NCI-H510A (cell line): Measurements from ENCODE around the gene RAB19.
A peak's percentile ranks its signal among the peaks of the same experiment; 100 is the strongest.

ENCODE experiments used
- DNase-seq: peaks from one replicate; lab custom pipeline; 2025; lab: John Stamatoyannopoulos, UW

Gene RAB19, protein sequence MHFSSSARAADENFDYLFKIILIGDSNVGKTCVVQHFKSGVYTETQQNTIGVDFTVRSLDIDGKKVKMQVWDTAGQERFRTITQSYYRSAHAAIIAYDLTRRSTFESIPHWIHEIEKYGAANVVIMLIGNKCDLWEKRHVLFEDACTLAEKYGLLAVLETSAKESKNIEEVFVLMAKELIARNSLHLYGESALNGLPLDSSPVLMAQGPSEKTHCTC

DNA sequence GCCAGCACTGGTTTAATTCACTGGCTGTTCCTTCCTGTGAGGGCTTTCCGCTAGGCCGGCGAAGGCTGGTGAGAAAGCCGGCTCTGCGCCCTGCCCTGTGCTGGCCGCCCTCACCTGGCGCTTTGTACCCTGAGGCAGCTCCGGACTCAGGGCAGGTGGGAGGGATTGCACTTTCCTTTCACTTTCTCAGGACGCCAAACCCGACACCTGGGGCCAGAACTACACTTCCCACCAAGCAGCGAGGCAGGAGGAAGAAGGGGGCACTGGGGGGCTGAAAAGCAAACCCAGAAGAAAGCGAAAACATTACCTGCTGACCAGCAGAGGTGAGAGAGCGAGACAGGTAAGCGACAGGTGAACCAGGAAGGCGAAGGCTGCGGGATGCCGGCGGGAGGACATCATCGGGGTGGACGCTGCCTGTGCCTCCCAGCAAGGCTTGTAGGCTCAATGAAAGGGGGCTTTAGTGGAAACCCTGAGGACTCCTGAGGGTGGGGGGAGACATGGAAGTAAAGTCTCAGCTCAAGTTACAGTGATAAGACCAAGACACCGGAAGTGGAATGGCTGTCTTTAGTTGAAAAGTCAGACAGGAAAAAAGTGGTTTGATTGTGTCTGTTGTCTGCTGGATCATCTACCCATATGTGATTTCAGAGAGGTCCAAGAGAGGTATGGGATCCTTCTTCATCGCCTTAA is at the start of gene RAB19:
TSS of gene RAB19 (plus strand) at position 181 of the 687 bp plus-strand sequence. CDS start 3,589 bp downstream, outside the sequence.
- DNase-seq = peak; percentile 34

DNA sequence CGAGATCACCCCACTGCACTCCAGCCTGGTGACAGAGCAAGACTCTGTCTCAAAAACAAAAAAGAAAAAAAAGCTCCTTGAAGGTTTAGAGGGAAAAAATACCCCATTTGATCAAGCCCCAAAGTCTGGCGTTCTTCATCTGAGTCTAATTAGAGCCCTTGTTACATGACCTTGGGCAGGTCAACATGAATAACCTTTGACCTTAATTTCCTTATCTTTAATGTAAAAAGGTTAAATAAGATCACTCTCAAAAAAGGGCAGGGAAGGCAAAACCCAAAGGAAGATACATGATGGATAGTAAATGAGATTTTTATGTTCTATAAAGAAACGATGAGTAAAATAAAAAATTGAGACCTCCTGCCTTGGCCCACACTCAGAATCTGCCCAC is 45.8 kb upstream of the RAB19 start:
- no peak for DNase-seq

DNA sequence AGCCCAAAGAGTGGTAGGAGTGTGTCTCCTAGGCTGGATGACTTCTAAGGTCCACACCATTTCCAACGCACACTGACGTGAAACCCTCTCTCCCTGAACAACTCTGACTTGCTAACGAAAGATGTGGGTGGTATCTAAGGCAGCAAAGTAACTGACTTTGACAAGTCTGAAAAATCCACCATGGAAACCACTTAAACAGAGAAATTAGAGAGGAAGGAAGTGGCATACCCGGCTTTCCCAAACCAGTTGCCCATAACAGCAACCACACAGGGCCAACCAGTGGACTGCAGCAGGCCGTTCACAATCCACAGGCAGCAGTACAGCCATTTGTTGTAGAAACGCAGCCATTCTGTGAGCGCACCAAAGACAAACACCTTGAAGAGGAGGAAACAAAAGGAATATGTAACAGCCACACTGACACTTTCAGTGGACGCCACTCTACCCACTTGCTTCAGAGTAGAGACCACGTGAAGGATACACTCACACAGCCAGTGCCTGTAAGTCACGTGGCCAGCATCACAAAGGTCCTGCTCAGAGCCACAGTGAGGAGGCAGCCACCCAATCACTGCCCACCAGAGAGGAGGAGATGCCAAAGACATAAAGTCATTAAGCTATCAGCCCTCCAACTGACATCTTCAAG is 45.3 kb upstream of the RAB19 start:
- DNase-seq = no peak

DNA sequence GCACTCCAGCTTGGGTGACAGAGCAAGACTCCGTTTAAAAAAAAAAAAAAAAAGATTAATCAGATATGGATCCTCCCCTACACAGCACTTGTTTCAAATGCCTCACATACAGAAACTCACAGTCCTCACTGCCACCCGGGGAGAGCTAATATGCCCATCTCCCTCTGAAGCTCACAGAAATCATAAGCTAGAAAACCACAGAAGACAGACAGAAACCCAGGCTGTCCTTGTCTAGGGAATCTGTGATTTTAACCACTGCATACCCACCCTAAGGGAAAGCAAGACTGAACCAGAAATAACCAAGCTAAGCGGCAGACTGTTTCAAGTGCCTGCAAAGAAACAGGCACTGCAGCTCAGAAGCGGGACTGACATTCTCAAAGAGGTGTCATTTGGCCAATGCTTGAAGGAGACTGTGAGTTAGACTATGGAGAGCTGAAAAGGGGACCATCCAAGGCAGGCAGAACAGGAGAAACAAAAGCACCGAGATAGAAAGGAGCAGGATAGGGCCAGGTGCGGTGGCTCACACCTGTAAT is 43.1 kb upstream of the RAB19 start:
- no peak for DNase-seq

DNA sequence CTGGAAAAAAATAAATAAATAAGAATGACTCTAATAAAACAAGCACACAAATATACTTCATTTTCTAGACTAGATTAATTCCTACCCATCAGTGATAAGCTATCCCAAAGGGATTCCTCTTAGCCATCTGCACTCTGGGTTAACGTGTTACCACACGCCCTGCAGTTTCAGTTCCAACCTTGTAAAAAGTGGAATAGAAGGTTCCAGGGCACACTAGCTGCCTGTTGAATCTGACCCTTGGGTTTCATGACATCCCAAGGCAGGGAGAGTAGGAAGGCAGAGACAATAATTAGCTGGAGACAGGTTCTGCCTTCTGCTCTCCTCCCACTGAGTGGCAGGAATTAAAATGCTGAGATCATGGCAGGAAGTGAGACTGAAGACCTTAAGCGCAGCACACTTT is 39.0 kb upstream of the RAB19 start:
- peak; percentile 6 for DNase-seq

DNA sequence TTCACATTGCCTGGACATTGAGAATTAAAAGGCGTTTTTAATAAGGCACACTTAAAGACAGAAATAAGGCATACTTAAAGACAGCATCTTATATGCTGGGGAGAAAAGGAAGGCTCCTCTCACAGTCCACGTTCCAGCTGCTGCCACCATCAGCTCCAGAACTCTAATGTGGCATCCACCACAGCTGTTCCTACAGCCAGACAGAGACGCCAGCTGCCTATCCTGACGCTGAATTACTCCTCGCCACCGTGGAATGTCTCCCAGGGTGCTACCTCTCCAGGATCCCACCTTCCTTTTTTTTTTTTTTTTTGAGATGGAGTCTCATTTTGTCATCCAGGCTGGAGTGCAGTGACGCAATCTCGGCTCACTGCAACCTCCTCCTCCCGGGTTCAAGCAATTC is 36.3 kb upstream of the RAB19 start:
- DNase-seq = no peak

DNA sequence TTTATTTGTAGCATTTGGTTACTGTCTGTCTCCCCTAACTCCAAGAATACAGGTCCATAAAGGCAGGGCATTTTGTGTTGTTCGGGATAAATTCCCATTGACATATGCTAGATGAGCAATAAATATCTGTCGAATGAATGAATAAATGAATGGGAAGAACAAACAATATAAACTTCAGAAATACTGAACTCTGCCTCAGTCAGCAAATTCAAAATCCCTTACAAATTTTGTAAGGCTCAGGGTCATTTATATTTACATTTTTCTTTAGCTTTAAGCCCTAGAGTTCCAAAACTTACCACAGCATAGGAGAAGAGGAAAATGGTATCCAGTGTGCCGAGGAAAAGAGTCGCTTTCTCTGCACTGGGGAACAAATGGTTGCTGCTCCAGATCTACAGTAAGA is 34.6 kb upstream of the RAB19 start:
- no peak for DNase-seq

DNA sequence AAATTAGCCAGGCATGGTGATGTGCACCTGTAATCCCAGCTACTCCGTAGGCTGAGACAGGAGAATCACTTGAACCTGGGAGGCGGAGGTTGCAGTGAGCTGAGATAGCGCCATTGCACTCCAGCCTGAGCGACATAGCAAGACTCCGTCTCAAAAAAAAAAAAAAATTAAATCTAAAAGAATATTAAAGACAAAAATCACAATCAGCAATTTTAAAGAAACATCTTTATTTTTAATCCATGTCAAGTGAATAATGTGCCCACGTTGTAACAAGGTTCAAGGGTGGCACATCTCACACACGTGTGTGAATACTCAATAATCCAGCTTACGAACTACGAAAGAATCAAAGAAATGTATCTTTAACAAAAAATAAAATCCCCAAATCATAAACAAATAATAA is 28.5 kb upstream of the RAB19 start:
- DNase-seq = no peak

DNA sequence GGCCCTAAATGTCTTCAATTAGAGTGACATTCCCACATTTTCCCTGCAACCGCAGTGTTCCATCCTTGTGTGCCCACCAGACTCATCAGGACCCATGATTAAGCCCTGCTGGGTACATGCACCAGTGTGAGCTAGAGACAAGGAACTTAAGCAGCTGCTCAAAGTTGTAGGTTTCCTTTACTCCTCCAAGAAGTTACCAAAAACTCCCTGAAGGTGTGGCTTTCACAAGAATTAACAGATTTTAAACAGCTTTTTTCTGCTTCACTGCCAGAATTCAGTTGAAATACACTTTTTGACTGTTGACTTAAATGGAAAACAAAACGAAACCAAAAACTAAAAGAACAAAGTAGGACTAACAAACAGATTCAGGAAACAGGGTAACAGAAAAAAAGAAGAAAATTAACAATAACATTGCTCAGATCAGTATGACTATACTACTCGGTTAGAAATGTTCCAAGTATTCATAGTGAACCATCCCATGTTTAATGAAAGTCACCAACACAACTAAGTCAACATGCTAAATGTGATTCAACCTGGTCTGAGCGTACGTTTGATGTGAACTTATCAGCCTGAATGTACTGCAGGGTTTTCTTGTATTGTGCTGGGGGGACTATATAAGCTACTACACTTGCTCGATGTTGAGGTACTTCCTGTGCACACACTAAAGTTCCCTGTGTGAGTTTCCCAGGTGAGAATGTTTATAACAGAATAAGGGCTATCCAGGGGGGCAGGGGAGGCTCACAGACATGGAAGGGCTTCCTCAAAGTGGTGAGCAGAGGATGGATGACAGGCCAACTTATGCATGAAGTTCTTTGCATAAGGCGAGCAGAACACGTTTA is 27.7 kb upstream of the RAB19 start:
- DNase-seq = no peak

DNA sequence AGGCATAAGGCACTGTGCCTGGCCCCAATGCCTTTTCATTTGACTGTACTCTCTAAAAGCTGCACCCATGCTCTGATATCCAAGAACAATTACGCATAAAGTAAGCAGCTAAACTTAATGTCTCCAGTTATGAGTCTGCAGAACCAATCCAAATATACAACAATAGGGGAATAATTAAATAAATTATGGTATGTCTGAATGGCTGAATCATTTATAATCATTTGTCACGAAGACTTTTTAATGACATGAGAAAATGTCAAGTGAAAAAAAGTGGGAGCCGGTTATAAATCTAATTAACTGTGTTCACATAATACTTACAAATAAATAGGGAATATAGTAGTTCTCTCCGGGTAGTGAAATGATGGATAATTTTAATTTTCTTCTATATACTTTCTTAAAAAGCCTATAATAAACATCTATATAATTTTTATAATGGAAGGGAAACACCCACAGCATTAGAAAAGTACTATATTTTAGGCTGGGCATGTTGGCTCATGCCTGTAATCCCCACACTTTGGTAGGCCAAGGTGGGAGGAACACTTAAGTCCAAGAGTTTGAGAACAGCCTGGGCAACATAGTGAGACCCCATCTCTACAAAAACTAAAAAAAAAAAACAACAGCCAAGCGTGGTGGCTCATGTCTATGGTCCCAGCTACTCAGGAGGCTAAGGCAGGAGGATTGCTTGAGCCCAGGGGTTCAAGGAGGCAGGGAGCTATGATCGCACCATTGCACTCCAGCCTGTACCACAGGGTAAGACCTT is 19.7 kb upstream of the RAB19 start:
- no peak for DNase-seq

DNA sequence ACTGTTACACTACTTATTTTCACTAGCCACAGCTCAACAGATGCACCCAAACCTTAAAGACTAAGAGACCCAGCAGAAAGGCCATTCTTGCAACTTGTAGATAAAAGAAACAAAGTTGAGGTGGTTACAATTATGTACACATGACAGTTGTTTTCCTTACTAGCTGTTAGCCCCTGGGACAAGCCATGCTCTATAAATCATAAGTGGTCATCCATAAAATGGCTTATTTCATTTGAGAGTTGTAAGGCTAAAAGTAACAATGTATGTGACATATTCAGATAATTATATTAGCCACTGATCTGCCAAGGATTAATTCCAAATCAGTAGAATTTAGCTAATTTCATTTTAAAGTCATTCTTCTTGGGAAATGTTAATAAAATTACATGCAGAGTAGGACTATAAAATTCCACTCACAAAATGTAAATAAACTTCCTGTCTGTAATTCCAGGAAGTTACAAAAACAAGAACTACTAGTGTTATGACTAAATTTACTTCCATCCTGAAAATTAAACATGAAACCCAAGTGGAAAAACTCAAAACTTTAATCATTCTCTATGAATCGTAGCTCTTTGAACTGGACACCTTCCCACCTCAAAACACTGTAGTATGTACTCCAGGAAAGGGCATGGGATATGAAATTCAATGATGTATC is 18.8 kb upstream of the RAB19 start:
- DNase-seq = no peak

DNA sequence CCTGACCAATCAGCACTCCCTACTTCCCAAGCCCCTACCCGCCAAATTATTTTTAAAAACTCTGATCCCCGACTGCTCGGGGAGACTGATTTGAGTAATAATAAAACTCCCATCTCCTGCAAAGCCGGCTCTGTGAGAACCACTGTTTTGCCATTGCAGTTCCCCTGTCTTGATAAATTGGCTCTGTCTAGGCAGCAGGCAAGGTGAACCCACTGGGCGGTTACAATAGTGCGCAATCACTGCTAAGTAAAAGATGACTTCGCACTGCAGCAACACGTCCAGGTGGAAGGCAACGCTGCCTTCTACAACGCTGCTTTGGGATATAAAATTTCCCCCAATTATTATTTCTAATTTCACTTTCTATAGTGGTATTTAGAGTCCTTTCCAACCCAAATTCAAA is 14.4 kb upstream of the RAB19 start:
- no peak for DNase-seq

DNA sequence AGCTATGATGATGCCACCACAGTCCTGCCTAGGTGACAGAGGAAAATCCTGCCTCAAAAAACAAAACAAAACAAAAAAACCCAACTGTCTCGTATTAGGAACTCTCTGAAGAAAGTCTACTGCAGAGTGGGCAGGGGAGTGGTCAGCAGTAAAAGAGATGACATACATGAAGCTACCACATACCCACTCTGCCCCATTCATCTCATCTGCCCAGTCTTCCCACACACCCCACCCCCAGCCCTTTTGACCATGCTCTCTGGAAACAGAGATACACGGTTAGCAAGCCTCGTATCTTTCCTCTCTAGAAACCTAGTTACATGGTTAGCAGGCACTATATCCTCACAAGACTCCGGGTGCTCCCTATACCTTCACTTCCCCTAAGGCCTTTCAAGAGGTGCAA is 13.8 kb upstream of the RAB19 start:
- no peak for DNase-seq

DNA sequence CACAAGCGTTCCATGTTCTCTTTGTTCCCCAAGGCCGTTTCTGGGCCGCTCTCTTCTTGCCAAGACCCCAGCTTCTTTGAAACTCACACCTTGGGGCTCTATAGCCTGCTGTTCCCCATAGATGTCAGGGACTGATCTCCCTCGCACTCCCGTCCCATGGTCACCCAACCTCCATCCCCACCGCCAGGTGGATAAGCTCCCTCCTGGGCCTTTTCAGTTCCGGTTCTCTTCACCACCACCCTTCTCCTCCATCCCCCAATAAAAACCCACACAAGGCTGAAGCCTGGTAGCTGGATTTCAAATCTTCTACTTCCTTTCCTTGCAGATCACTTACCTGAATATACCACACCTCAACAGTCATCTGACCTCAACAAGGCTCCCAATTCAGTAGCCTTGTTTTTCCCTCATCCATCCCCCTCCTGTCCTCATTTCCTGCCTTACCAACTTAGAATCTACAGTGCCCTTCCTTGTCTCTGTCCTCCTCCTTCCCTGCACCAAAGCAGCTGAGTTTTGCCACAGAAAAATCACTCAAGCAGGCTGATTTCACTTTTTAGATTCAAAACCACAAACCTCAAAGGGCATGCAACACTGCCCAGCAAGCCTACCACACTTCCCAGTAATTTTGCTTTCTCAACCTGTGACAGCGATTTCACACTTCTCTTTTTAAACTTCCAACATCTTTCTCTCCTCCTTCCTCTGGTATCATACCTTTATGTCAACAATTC is 13.2 kb upstream of the RAB19 start:
- no peak for DNase-seq

DNA sequence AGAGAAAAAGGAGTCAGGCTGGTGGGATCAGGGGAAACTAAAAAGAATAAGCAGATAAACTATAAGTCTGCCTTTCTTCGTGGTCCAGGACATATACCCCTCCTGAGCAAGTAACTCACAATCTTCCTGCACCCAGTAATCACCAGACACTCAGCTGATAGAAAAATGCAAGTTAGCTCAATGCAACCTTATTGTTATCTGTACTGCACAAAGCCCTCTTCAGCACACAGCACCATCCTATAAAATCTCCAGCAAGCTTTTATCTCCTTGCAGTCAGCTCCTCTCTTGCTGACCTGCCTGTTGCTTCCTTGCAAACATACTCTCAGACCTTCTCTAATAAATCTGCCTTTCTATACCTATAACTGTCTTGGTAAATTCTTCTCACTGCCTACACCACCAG is 12.2 kb upstream of the RAB19 start:
- DNase-seq = no peak

DNA sequence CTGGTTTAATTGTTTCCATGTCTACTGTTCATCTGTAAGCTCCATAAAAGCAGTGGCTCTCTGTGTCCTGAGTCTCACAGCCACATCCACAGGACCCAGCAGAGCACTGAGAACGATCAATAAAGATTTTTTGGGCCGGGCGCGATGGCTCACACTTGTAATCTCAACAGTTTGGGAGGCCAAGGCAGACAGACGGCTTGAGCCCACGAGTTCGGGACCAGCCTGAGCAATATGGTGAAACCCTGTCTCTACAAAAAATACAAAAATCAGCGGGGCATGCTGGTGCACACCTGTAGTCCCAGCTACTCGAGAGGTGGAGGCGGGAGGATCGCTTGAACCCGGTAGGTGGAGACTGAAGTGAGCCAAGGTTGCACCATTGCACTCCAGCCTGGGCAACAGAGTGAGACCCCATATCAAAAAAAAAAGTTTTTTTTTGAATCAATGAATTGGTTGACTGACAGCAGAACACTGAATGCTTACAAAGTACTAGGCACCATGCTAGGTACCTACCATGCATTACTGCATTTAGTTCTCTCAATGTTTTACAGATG is 10.0 kb upstream of the RAB19 start:
- DNase-seq = no peak

DNA sequence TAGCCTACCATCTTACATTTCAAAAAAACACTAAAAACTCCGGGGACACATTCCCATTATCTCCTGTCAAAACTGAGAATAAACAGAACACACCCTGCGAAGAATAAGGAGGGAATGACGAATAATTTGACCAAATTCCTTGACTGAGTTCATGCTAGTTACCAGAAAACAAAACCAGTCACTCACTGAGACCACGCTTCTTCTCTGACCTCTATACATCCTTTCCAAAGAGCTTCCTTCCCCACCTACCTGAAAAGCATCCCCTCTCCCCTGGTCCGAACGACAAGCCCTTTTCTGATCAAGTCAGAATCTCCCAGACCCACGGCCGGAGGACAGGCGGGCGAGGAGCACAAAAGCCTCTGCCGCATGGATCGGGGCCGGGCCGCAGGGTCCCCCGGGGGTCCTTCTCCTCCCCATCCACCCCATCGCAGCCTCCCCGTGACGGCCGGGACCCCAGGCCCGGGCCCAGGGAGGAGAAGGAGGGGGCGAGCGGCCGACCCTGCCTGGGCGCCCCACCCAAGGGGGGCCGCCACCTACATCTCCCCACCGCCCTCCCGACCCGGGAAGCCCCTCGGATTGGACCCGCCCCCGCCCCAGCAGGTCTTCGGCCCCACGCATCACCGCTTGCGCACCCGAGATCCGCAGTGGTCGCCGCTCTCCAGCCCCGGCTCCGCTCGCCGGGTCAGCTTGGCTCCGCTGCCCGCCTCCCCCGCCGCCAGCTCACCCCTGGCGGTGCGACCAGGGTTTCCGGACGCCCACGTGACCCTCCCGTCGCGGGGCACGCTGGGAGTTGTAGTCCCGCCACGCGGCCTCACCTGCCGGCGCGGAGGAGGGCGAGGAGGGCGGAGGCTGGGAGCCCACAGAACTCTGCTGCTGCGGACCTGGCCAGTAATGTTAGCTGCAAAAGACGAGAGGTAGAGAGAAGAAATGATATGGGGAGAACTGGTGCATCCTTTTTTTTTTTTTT is 5.8 kb upstream of the RAB19 start, which contains the start of gene SLC37A3:
TSS of gene SLC37A3 (minus strand) at position 747 of the 967 bp plus-strand sequence. CDS start 16,004 bp downstream, outside the sequence.
- DNase-seq = peak; percentile 76

DNA sequence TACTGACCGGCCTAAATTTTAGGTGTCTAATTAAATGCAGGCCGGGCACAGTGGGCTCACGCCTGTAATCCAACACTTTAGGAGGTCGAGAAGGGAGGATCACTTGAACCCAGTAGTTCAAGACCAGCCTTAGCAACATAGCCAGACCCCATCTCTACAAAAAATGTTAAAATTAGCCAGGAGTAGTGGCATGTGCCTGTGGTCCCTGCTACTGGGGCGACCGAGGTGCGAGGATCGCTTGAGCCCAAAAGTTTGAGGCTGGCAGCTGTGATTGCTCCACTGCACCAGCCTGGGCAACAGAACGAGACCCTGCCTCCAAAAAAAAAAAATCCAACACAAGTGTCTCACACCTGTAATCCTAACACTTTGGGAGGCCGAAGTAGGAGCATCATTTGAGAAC is 5.0 kb upstream of the RAB19 start:
- no peak for DNase-seq

DNA sequence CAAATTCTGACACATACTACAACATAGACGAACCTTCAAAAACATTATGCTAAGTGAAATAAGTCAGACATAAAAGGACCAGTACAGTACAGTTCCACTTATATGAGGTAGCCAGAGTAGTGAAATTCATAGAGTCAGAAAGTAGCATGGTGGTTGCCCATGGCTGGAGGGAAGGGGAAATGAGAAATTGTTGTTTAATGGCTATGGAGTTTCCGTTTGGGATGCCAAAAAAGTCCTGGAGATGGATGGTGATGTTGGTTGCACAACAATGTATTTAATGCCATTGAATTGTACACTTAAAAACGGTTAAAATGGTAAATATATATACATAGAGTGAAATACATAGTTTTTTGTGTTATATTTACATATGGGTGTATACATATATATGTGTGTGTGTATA is 3.5 kb upstream of the RAB19 start:
- no peak for DNase-seq
